ENCODE data around the gene NPLOC4. TPM values are rescaled to one million over a fixed set of nuclear protein-coding genes. Genes with fewer than 3 reads are reported as not detected.

The NPLOC4 gene
- total and polyA plus RNA-seq, 9 of the 15 experiments (the other 6 are each of a cell fraction or from before 2014, with no cell fraction given), result 1.5 to 116 (median 64.5) TPM

DNA sequence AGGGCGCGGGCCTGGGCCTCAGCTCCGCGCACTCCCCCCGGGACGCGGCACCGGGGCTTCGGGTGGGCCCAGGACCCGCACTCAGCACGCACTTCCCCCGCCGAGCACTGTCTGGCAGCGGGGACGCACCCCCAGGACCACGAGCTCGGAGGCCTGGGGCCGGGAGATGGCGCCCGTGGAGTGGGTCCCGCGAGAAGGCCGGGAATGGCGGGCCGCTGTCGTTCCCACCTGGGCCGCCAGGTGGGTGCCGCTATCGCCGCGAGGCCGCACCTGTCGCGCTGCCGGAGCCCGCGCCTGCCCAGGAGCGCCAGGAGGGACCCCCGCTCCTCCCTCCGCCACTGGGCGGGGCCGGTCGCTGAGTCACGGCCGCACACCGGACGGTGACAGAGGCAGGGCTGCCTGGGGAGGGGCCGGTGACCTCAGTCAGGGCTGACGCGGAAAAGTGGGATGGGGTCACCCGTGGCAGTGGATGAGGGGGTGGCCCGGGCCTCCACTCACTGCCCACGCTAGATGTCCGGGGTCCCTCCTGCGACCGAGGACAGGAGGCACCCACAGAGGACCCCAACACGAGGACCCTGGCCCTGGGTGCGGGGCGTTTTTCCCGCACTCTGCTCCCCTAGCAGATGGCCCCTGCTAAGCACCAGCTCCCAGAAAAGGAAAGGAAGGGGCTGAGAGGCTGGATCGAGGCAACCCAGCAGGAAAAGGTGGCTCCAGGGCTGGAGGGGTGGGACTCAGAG is 117.5 kb downstream of the NPLOC4 start (continued):
- TF ChIP-seq, protein P1, sequence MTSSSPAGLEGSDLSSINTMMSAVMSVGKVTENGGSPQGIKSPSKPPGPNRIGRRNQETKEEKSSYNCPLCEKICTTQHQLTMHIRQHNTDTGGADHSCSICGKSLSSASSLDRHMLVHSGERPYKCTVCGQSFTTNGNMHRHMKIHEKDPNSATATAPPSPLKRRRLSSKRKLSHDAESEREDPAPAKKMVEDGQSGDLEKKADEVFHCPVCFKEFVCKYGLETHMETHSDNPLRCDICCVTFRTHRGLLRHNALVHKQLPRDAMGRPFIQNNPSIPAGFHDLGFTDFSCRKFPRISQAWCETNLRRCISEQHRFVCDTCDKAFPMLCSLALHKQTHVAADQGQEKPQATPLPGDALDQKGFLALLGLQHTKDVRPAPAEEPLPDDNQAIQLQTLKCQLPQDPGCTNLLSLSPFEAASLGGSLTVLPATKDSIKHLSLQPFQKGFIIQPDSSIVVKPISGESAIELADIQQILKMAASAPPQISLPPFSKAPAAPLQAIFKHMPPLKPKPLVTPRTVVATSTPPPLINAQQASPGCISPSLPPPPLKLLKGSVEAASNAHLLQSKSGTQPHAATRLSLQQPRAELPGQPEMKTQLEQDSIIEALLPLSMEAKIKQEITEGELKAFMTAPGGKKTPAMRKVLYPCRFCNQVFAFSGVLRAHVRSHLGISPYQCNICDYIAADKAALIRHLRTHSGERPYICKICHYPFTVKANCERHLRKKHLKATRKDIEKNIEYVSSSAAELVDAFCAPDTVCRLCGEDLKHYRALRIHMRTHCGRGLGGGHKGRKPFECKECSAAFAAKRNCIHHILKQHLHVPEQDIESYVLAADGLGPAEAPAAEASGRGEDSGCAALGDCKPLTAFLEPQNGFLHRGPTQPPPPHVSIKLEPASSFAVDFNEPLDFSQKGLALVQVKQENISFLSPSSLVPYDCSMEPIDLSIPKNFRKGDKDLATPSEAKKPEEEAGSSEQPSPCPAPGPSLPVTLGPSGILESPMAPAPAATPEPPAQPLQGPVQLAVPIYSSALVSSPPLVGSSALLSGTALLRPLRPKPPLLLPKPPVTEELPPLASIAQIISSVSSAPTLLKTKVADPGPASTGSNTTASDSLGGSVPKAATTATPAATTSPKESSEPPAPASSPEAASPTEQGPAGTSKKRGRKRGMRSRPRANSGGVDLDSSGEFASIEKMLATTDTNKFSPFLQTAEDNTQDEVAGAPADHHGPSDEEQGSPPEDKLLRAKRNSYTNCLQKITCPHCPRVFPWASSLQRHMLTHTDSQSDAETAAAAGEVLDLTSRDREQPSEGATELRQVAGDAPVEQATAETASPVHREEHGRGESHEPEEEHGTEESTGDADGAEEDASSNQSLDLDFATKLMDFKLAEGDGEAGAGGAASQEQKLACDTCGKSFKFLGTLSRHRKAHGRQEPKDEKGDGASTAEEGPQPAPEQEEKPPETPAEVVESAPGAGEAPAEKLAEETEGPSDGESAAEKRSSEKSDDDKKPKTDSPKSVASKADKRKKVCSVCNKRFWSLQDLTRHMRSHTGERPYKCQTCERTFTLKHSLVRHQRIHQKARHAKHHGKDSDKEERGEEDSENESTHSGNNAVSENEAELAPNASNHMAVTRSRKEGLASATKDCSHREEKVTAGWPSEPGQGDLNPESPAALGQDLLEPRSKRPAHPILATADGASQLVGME (CRISPR knock-in tag; IDR thresholded peaks at IDR 0.05), result no peak
- TF ChIP-seq SMARCA5 (IDR thresholded peaks at IDR 0.05) (no peak), ETV6 (IDR thresholded peaks at IDR 0.05; ENCODE audit: borderline replicate concordance in 1 of 2, low read depth in 2 of 2, low read length in 1 of 2) (no peak), ETV6 (CRISPR knock-in tag; IDR thresholded peaks at IDR 0.05; ENCODE audit: borderline replicate concordance) (no peak), NFYB (IDR thresholded peaks at IDR 0.05; ENCODE audit: extremely low read depth, insufficient read length) (no peak), ZNF764 (CRISPR knock-in tag; IDR thresholded peaks at IDR 0.05; ENCODE audit: low read depth) (no peak), TAF7 (tag; IDR thresholded peaks at IDR 0.05) (no peak), ZNF197 (CRISPR knock-in tag; IDR thresholded peaks at IDR 0.05; ENCODE audit: low read depth) (no peak), NR2C1 (IDR thresholded peaks at IDR 0.05) (no peak), NR2C1 (tag; IDR thresholded peaks at IDR 0.05) (no peak), NEUROD1 (IDR thresholded peaks at IDR 0.05; ENCODE audit: borderline replicate concordance, low read depth, low read length, partially characterized antibody) (no peak), SP1 (CRISPR knock-in tag; IDR thresholded peaks at IDR 0.05) (peak; percentile 35; the same call in 1 of the 2 replicates), RUNX1 (IDR thresholded peaks at IDR 0.05; ENCODE audit: low read depth) (no peak), MAFK (IDR thresholded peaks at IDR 0.05; ENCODE audit: low read length) (no peak), HDAC8 (tag; IDR thresholded peaks at IDR 0.05) (no peak), ZNF134 (CRISPR knock-in tag; conservative IDR thresholded peaks at IDR 0.05) (no peak), MCM7 (IDR thresholded peaks at IDR 0.05) (no peak), ZNF232 (CRISPR knock-in tag; IDR thresholded peaks at IDR 0.05) (no peak)
- TF ChIP-seq, protein P2, sequence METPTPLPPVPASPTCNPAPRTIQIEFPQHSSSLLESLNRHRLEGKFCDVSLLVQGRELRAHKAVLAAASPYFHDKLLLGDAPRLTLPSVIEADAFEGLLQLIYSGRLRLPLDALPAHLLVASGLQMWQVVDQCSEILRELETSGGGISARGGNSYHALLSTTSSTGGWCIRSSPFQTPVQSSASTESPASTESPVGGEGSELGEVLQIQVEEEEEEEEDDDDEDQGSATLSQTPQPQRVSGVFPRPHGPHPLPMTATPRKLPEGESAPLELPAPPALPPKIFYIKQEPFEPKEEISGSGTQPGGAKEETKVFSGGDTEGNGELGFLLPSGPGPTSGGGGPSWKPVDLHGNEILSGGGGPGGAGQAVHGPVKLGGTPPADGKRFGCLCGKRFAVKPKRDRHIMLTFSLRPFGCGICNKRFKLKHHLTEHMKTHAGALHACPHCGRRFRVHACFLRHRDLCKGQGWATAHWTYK (CRISPR knock-in tag; IDR thresholded peaks at IDR 0.05), result no peak; the same call in 1 of the 2 replicates
- TF ChIP-seq, protein P3, sequence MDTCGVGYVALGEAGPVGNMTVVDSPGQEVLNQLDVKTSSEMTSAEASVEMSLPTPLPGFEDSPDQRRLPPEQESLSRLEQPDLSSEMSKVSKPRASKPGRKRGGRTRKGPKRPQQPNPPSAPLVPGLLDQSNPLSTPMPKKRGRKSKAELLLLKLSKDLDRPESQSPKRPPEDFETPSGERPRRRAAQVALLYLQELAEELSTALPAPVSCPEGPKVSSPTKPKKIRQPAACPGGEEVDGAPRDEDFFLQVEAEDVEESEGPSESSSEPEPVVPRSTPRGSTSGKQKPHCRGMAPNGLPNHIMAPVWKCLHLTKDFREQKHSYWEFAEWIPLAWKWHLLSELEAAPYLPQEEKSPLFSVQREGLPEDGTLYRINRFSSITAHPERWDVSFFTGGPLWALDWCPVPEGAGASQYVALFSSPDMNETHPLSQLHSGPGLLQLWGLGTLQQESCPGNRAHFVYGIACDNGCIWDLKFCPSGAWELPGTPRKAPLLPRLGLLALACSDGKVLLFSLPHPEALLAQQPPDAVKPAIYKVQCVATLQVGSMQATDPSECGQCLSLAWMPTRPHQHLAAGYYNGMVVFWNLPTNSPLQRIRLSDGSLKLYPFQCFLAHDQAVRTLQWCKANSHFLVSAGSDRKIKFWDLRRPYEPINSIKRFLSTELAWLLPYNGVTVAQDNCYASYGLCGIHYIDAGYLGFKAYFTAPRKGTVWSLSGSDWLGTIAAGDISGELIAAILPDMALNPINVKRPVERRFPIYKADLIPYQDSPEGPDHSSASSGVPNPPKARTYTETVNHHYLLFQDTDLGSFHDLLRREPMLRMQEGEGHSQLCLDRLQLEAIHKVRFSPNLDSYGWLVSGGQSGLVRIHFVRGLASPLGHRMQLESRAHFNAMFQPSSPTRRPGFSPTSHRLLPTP (IDR thresholded peaks at IDR 0.05; ENCODE audit: borderline replicate concordance, extremely low read depth, insufficient read length), result no peak

Data from K562 (cell line).